Astrocyte of the cerebellum (primary cell): Measurements from ENCODE around the gene PIK3R6.

Experiments
- DNase-seq: peaks from one replicate; pipeline ENCODE4 v3.0.0-alpha.2; 2011; ENCODE audit warnings: low read depth
- H3K4me3 ChIP-seq: 2 replicates; pipeline ENCODE4 v1.5.1; 2011; ENCODE audit warnings: mild to moderate bottlenecking, low read depth, low read length, moderate library complexity
- in situ Hi-C: cut with HindIII; loops from 2 replicates; pipeline ENCODE4 v1.10.0; 2017; ENCODE audit warnings: low sequenced_read_pairs
- TF ChIP-seq, protein P1 (sequence below): IDR thresholded peaks from 2 replicates; pipeline ENCODE4 v1.5.1; 2012; ENCODE audit warnings: low read length, low read depth, moderate library complexity, mild to moderate bottlenecking; ENCODE audit errors: missing control alignments

PIK3R6 gene

DNA sequence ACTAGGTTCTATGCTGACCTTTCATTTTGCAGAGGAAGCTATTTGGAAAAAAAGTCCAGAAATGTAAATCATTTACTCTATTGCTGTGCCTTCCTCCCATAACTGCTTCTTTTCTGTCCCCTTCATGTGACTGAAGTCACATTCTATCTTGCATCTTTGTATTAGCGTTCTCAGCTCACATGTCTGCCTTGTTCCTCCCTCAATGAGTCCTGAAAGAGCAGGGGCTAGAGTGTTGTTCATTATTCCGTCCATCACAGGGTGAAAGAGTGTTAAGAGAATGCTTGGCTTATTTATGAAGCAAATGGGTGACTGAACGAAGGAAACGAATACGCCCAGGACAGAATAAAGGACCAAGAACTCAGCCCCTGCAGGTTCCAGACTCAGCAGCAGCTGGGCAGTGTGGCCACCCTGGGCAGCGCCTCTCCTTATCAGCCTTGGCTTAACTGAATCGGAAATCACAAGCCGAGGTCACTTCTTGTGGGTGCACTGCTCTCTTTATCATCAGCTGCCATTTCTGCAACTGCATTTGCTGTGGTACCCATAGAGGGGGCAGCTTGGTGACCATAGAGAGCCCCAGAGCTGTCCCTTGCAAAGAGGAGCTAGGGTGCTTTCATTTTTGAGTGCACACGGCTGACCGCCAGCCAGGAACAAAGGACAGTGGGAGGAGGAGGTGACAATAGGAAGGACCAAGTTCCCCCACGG, 1.8 kb upstream of the PIK3R6 start:
- TF ChIP-seq, protein P1, sequence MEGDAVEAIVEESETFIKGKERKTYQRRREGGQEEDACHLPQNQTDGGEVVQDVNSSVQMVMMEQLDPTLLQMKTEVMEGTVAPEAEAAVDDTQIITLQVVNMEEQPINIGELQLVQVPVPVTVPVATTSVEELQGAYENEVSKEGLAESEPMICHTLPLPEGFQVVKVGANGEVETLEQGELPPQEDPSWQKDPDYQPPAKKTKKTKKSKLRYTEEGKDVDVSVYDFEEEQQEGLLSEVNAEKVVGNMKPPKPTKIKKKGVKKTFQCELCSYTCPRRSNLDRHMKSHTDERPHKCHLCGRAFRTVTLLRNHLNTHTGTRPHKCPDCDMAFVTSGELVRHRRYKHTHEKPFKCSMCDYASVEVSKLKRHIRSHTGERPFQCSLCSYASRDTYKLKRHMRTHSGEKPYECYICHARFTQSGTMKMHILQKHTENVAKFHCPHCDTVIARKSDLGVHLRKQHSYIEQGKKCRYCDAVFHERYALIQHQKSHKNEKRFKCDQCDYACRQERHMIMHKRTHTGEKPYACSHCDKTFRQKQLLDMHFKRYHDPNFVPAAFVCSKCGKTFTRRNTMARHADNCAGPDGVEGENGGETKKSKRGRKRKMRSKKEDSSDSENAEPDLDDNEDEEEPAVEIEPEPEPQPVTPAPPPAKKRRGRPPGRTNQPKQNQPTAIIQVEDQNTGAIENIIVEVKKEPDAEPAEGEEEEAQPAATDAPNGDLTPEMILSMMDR = no peak
- in situ Hi-C loops = no loop called here
- no peak overlapping the region for H3K4me3 ChIP-seq
- DNase-seq = no peak

DNA sequence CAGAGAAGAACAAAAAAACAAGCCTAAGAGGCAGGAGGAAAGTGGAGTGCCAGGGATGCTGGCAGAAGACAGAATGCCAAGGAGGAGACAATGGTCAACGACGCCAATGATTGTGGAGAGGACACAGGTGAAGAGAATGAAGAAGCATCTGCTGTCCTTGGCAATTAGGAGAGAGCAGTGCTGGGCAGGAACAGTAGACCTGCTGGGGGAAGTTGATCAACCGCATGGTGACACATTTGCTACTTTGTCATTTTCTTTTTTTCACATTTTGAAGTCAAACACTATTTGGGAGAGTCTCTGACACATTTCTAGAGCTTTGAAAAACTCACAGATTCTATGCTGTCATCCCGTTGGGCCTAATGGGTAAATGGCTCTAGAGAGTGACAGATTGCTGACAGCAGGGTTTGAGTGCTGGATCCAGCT, 1.1 kb upstream of the PIK3R6 start:
- DNase-seq = no peak
- TF ChIP-seq, protein P1 = no peak
- in situ Hi-C loops = no loop called here
- H3K4me3 ChIP-seq = no peak overlapping the region

DNA sequence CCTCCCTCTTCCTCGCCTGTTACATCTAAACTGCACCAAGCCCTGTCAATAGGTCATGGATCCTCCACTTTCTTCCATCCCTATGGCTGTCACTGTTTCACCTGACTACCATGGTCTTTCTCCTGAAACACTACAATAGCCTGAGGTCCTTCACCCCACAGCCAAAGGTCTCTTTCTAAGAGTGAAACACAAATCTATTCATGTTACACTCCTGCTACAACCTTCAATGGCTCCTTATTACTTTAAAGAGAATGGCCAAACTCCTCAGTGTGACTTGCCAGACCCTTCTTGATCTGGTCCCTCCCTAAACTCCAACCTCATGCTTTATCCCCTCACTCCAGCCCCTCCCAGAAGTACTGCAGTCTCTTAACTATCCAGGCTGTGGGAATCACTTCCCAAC, 618 bp upstream of the PIK3R6 start:
- in situ Hi-C loops = no loop called here
- DNase-seq = no peak
- H3K4me3 ChIP-seq = no peak overlapping the region
- TF ChIP-seq, protein P1 = no peak

DNA sequence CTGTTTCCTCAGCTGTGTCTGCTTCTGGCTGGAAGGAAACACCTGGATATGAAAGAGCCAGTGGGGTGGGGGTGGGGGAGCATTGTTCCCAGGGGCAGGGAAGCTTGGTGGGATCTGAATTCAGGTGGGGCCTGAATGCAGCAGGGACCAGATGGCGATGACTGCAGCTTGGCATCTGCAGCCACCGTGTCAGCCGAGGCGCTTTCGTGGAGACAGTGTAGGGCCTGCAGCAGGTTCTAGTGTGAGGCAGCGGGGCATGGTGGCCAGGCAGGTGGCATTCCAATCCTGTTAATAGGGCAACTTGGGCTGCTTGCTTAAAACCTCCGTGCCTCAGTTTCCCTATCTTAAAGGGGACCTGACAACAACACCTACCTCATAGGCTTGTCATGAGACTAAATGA, 1.7 kb downstream of the PIK3R6 start:
- no peak overlapping the region for H3K4me3 ChIP-seq
- DNase-seq = no peak
- TF ChIP-seq, protein P1 = no peak
- in situ Hi-C loops = no loop called here

DNA sequence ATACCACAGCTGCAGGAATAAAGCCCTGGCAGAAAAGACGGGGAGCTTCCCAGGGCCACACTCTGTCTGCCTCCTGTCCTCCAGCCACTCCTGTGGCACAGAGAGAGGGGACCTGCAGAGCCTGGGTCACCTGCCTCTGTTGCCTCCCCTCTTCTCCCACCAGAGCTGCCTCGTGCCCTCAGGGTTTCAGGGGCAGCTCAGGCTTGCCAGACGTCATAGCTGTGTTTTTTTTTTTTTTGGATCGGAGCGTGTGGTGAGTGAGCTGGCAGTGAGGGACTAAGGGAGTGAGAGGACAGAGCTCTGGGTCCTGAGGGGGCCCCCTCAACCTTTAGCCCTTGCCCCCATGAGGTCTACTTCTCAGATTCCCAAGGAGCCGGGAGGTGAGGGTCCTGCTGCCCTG, 2.1 kb downstream of the PIK3R6 start:
- TF ChIP-seq, protein P1 = no peak

DNA sequence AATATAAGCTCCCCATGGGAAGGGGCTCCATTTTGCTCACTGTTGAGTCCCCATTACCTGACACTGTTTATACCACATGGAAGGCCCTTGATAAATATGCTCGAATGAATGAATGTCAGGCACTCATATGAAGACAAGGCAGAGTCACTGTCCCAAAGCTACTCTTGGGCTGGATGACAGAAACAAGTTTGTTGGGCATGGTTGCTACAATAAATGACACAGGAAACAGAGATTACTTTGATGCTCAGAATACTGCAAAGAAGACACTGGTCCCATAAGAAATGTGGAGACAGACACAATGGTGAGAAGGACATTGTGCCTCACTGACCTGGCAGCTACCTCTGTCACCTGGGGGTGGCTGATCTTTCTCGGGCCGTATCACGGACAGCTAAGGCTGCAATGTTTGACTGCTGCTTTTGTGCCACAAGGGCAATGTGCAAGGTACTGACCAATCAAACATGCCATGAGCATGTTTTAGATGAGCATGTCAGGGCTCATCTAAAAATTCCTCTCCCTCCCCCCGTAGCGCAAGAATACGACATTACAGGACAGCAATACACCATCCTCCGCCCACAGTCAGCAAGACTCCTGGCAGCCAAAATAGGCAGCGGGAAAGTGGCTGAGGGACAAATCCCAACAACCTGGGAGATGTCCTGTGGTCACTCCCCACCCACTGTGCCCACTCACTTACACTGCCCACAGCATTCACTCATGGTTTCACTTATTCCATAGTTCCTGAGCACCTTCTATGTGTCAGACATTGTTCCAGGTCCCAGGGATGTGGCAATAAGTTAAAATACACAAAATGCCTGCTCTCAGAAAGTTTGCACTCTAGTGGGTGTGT, 5.0 kb downstream of the PIK3R6 start:
- TF ChIP-seq, protein P1 = no peak
- in situ Hi-C loops = no loop called here
- H3K4me3 ChIP-seq = no peak overlapping the region
- no peak for DNase-seq

More for the DNA sequence above, 2.1 kb downstream of the PIK3R6 start:
- no peak for DNase-seq
- in situ Hi-C loops = no loop called here
- H3K4me3 ChIP-seq = no peak overlapping the region
